Measurements from ENCODE around the gene AP3D1. TPM values are rescaled to one million over a fixed set of nuclear protein-coding genes. Genes with fewer than 3 reads are reported as not detected.

Gene AP3D1
- total and polyA plus RNA-seq, 9 of the 15 experiments (the other 6 are each of a cell fraction or from before 2014, with no cell fraction given): 1.2 to 86.1 (median 35.9) TPM

GRCh38 chr19:2168619-2169424 is 17.5 kb upstream of the AP3D1 start (continued):
- TF ChIP-seq, protein P1, sequence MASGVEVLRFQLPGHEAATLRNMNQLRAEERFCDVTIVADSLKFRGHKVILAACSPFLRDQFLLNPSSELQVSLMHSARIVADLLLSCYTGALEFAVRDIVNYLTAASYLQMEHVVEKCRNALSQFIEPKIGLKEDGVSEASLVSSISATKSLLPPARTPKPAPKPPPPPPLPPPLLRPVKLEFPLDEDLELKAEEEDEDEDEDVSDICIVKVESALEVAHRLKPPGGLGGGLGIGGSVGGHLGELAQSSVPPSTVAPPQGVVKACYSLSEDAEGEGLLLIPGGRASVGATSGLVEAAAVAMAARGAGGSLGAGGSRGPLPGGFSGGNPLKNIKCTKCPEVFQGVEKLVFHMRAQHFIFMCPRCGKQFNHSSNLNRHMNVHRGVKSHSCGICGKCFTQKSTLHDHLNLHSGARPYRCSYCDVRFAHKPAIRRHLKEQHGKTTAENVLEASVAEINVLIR (CRISPR knock-in tag; IDR thresholded peaks at IDR 0.05): no peak
- no peak for TF ChIP-seq PPARD (CRISPR knock-in tag; IDR thresholded peaks at IDR 0.05)
- TF ChIP-seq, protein P2, sequence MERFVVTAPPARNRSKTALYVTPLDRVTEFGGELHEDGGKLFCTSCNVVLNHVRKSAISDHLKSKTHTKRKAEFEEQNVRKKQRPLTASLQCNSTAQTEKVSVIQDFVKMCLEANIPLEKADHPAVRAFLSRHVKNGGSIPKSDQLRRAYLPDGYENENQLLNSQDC (CRISPR knock-in tag; IDR thresholded peaks at IDR 0.05): no peak
- no peak for TF ChIP-seq POLR2AphosphoS2 (IDR thresholded peaks at IDR 0.05; ENCODE audit: low read length)
- no peak for TF ChIP-seq HMGXB4 (CRISPR knock-in tag; IDR thresholded peaks at IDR 0.05)
- TF ChIP-seq, protein P3, sequence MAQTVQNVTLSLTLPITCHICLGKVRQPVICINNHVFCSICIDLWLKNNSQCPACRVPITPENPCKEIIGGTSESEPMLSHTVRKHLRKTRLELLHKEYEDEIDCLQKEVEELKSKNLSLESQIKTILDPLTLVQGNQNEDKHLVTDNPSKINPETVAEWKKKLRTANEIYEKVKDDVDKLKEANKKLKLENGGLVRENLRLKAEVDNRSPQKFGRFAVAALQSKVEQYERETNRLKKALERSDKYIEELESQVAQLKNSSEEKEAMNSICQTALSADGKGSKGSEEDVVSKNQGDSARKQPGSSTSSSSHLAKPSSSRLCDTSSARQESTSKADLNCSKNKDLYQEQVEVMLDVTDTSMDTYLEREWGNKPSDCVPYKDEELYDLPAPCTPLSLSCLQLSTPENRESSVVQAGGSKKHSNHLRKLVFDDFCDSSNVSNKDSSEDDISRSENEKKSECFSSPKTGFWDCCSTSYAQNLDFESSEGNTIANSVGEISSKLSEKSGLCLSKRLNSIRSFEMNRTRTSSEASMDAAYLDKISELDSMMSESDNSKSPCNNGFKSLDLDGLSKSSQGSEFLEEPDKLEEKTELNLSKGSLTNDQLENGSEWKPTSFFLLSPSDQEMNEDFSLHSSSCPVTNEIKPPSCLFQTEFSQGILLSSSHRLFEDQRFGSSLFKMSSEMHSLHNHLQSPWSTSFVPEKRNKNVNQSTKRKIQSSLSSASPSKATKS (CRISPR knock-in tag; IDR thresholded peaks at IDR 0.05): no peak
- TF ChIP-seq KDM1A (IDR thresholded peaks at IDR 0.05): peak; percentile 73 to 81; a peak in 3 of 4 replicates
- 0 out of 2 replicates have a peak, but pooled peaks have one; percentile 67 for TF ChIP-seq POLR2AphosphoS5 (IDR thresholded peaks at IDR 0.05; ENCODE audit: control insufficient read depth, insufficient read depth, low read depth, low read length)
- TF ChIP-seq RUNX1 (IDR thresholded peaks at IDR 0.05; ENCODE audit: low read depth): 0 out of 2 replicates have a peak, but pooled peaks have one; percentile 18
- TF ChIP-seq, protein P4, sequence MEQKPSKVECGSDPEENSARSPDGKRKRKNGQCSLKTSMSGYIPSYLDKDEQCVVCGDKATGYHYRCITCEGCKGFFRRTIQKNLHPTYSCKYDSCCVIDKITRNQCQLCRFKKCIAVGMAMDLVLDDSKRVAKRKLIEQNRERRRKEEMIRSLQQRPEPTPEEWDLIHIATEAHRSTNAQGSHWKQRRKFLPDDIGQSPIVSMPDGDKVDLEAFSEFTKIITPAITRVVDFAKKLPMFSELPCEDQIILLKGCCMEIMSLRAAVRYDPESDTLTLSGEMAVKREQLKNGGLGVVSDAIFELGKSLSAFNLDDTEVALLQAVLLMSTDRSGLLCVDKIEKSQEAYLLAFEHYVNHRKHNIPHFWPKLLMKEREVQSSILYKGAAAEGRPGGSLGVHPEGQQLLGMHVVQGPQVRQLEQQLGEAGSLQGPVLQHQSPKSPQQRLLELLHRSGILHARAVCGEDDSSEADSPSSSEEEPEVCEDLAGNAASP (IDR thresholded peaks at IDR 0.05): no peak; the same call in 1 of the 2 replicates
- TF ChIP-seq, protein P5, sequence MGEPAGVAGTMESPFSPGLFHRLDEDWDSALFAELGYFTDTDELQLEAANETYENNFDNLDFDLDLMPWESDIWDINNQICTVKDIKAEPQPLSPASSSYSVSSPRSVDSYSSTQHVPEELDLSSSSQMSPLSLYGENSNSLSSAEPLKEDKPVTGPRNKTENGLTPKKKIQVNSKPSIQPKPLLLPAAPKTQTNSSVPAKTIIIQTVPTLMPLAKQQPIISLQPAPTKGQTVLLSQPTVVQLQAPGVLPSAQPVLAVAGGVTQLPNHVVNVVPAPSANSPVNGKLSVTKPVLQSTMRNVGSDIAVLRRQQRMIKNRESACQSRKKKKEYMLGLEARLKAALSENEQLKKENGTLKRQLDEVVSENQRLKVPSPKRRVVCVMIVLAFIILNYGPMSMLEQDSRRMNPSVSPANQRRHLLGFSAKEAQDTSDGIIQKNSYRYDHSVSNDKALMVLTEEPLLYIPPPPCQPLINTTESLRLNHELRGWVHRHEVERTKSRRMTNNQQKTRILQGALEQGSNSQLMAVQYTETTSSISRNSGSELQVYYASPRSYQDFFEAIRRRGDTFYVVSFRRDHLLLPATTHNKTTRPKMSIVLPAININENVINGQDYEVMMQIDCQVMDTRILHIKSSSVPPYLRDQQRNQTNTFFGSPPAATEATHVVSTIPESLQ (CRISPR knock-in tag; IDR thresholded peaks at IDR 0.05): no peak
- TF ChIP-seq CCAR2 (IDR thresholded peaks at IDR 0.05; ENCODE audit: low read depth, low read length): no peak
- TF ChIP-seq ZFX (CRISPR knock-in tag; IDR thresholded peaks at IDR 0.05): peak; percentile 70
- peak; percentile 70; the same call in 1 of the 2 replicates for TF ChIP-seq NBN (IDR thresholded peaks at IDR 0.05; ENCODE audit: low read depth)
- peak; percentile 48 for TF ChIP-seq POLR2B (IDR thresholded peaks at IDR 0.05; ENCODE audit: low read depth, partially characterized antibody)
